BE2C (cell line): ENCODE data around the gene OLA1.

Experiments
- DNase-seq: peaks from one replicate; pipeline ENCODE4 v3.0.0-alpha.2; 2020
- H3K27me3 ChIP-seq: fragments of 250-450 bp; sonication (Bioruptor Pico); 2 replicates; pipeline ENCODE4 v1.5.1; 2020; ENCODE audit warnings: mild to moderate bottlenecking
- H3K36me3 ChIP-seq: fragments of 250-450 bp; sonication (Bioruptor Pico); 2 replicates; pipeline ENCODE4 v1.5.1; 2020; ENCODE audit warnings: mild to moderate bottlenecking
- H3K4me1 ChIP-seq: fragments of 250-450 bp; sonication (Bioruptor Pico); 2 replicates; pipeline ENCODE4 v1.5.1; 2020
- H3K4me3 ChIP-seq: 2 replicates; pipeline ENCODE4 v1.5.1; 2011; ENCODE audit warnings: low read depth, low read length
- H3K9me3 ChIP-seq: fragments of 250-450 bp; sonication (Bioruptor Pico); 2 replicates; pipeline ENCODE4 v1.5.1; 2020
- CTCF ChIP-seq: IDR thresholded peaks from 2 replicates; pipeline ENCODE4 v1.5.1; 2012; ENCODE audit warnings: mild to moderate bottlenecking, low read depth, low read length

Gene OLA1

GRCh38 chr2:174135981-174136380 lies 112.4 kb downstream of the OLA1 start:
- H3K4me1 ChIP-seq: no peaks in the 10 kb centered on the region

GRCh38 chr2:174125090-174125489 lies 123.2 kb downstream of the OLA1 start:
- Histone ChIP-seq H3K9me3 (no peaks in the 10 kb centered on the region), H3K36me3 (no peaks in the 10 kb centered on the region), H3K27me3 (no peaks in the 10 kb centered on the region), H3K4me1 (no peaks in the 10 kb centered on the region), H3K4me3 (no peak overlapping the region)
- no peak for DNase-seq
- TF ChIP-seq CTCF: no peak

More at GRCh38 chr2:174135981-174136380, 112.4 kb downstream of the OLA1 start:
- Histone ChIP-seq H3K27me3 (no peaks in the 10 kb centered on the region), H3K4me3 (no peak overlapping the region), H3K9me3 (no peaks in the 10 kb centered on the region), H3K36me3 (no peaks in the 10 kb centered on the region)
- DNase-seq: no peak
- TF ChIP-seq CTCF: no peak

- no peak for DNase-seq
- no peaks in the 10 kb centered on the region for H3K27me3 ChIP-seq
- no peaks in the 10 kb centered on the region for H3K4me1 ChIP-seq
- H3K36me3 ChIP-seq: no peaks in the 10 kb centered on the region
- TF ChIP-seq CTCF: no peak
- no peaks in the 10 kb centered on the region for H3K9me3 ChIP-seq
- H3K4me3 ChIP-seq: no peak overlapping the region
Measured at GRCh38 chr2:174124181-174124580, 124.2 kb downstream of the OLA1 start.

- no peak overlapping the region for H3K4me3 ChIP-seq
- H3K9me3 ChIP-seq: no peaks in the 10 kb centered on the region
- TF ChIP-seq CTCF: no peak
- DNase-seq: no peak
- no peaks in the 10 kb centered on the region for H3K27me3 ChIP-seq
- H3K36me3 ChIP-seq: no peaks in the 10 kb centered on the region
- no peaks in the 10 kb centered on the region for H3K4me1 ChIP-seq
Measured at GRCh38 chr2:174122185-174122584, 126.1 kb downstream of the OLA1 start.

- Histone ChIP-seq H3K27me3 (no peaks in the 10 kb centered on the region), H3K4me1 (no peaks in the 10 kb centered on the region), H3K9me3 (no peaks in the 10 kb centered on the region), H3K36me3 (no peaks in the 10 kb centered on the region), H3K4me3 (no peak overlapping the region)
- no peak for DNase-seq
- TF ChIP-seq CTCF: no peak
Measured at GRCh38 chr2:174121612-174122011, 126.7 kb downstream of the OLA1 start.

GRCh38 chr2:174121175-174121574 lies 127.2 kb downstream of the OLA1 start:
- Histone ChIP-seq H3K27me3 (no peaks in the 10 kb centered on the region), H3K4me1 (no peaks in the 10 kb centered on the region), H3K9me3 (no peaks in the 10 kb centered on the region), H3K36me3 (no peaks in the 10 kb centered on the region), H3K4me3 (no peak overlapping the region)
- DNase-seq: no peak
- TF ChIP-seq CTCF: no peak
